HEK293T (cell line): Measurements from ENCODE around the gene JPH2.

Experiments
- ELF4 ChIP-seq: fragments of 450-650 bp; IDR thresholded peaks from 2 replicates; pipeline ENCODE4 v1.6.1; 2017; ENCODE audit warnings: antibody characterized with exemption
- FOXK2 ChIP-seq: fragments of 450-650 bp; IDR thresholded peaks from 2 replicates; pipeline ENCODE4 v1.6.1; 2016; ENCODE audit warnings: mild to moderate bottlenecking
- HDGF ChIP-seq: fragments of 450-650 bp; IDR thresholded peaks from 2 replicates; pipeline ENCODE4 v1.6.1; 2017; ENCODE audit warnings: antibody characterized with exemption, borderline replicate concordance
- NFRKB ChIP-seq: fragments of 450-650 bp; IDR thresholded peaks from 2 replicates; pipeline ENCODE4 v1.6.1; 2016; ENCODE audit warnings: mild to moderate bottlenecking, moderate library complexity
- ZNF384 ChIP-seq: fragments of 450-650 bp; IDR thresholded peaks from 2 replicates; pipeline ENCODE4 v1.6.1; 2016

- no peak for TF ChIP-seq FOXK2
- no peak for TF ChIP-seq NFRKB
- TF ChIP-seq ELF4 = no peak
- TF ChIP-seq HDGF = no peak
- TF ChIP-seq ZNF384 = no peak
Measured at GRCh38 chr20:44221368-44221954, 34.5 kb upstream of the JPH2 start.
